ENCODE measurements around the gene KDM1A. TPM values are rescaled to one million over a fixed set of nuclear protein-coding genes. Genes with fewer than 3 reads are reported as not detected.

KDM1A gene
- total and polyA plus RNA-seq, 10 of the 15 experiments (the other 5 are each of a cell fraction or from before 2014, with no cell fraction given): 39.2 to 118 (median 98.9) TPM

- TF ChIP-seq ZNF384 (IDR thresholded peaks at IDR 0.05; ENCODE audit: borderline replicate concordance, low read depth, low read length): no peak
- TF ChIP-seq ZBTB11 (CRISPR knock-in tag; IDR thresholded peaks at IDR 0.05): no peak
- TF ChIP-seq ESRRA (IDR thresholded peaks at IDR 0.05; ENCODE audit: low read length): no peak
- no peak for TF ChIP-seq BACH1 (IDR thresholded peaks at IDR 0.05; ENCODE audit: borderline replicate concordance)
- TF ChIP-seq NRF1 (conservative IDR thresholded peaks at IDR 0.05; ENCODE audit: low read depth, low read length): no peak
These were observed 46.1 kb downstream of the KDM1A start (continued) for GRCh38 chr1:23065385-23065784.

GRCh38 chr1:23066075-23066474 lies 46.8 kb downstream of the KDM1A start:
- intact Hi-C loops (cut with micrococcal nuclease; ENCODE audit: unreplicated experiment): loop anchor here (5.0 kb wide), 1 partner anchor 89 kb away; no protein-coding TSS in a partner anchor
- H3K27ac ChIP-seq (ENCODE audit: control insufficient read depth, insufficient read depth): no peak overlapping the region
- ChIA-PET POLR2A (no interaction called here), CTCF (interaction anchor here (1.0 to 1.3 kb wide), 2 partner anchors 23 to 118 kb away, joined by 3 to 4 read pairs; no protein-coding TSS in a partner anchor), SMC1A (ENCODE audit: uncharacterized antibody, unreplicated experiment) (interaction anchor here (0.6 to 1.3 kb wide), 3 partner anchors 10 to 32 kb away, joined by 3 read pairs; no protein-coding TSS in a partner anchor), RAD21 (ENCODE audit: unreplicated experiment) (no interaction called here)
- no peaks in the 10 kb centered on the region for H4K20me1 ChIP-seq (ENCODE audit: control insufficient read depth, insufficient read depth)
- H3K27me3 ChIP-seq (replicated peaks in 1 of 2; ENCODE audit: control insufficient read depth in 2 of 2, insufficient read depth in 2 of 2, low read length in 1 of 2): no peaks in the 10 kb centered on the region
- H3K9me3 ChIP-seq (replicated peaks; ENCODE audit: control insufficient read depth, insufficient read depth, low read length): no peaks in the 10 kb centered on the region
- H3K4me2 ChIP-seq (ENCODE audit: control insufficient read depth, insufficient read depth): no peak overlapping the region
- no peak overlapping the region for H2AFZ ChIP-seq (ENCODE audit: control insufficient read depth, low read depth, low read length)
- H3K79me2 ChIP-seq (ENCODE audit: control insufficient read depth, insufficient read depth, low read length): no peaks in the 10 kb centered on the region
- FAIRE-seq: no peak
- no peak for ATAC-seq
- WGBS (ENCODE audit: insufficient coverage, insufficient replicate concordance, low lambda C conversion rate, missing lambda C conversion rate): 95% methylated on average over 2 of the region's 2 CpGs
- no peak for DNase-seq (ENCODE audit: low read depth, low spot score)
- H3K4me3 ChIP-seq: no peak overlapping the region
- H3K9ac ChIP-seq (ENCODE audit: control insufficient read depth, insufficient read depth, low read length): no peak overlapping the region
- in situ Hi-C loops (cut with MboI): no loop called here
- peaks cover 10 to 36% of the 10 kb centered on the region in 2 experiments for H3K36me3 ChIP-seq (ENCODE audit: control insufficient read depth in 2 of 2, insufficient read depth in 2 of 2, low read length in 1 of 2)
- no peaks in the 10 kb centered on the region for H3K4me1 ChIP-seq (ENCODE audit: control insufficient read depth, insufficient read depth, low read length)
- BruUV-seq (replicated peaks): no TSS peak
- TF ChIP-seq SREBF2 (IDR thresholded peaks at IDR 0.05; ENCODE audit: low read length) (no peak), FOXM1 (IDR thresholded peaks at IDR 0.05; ENCODE audit: low read depth, low read length) (no peak), KAT2A (conservative IDR thresholded peaks at IDR 0.05; ENCODE audit: control insufficient read depth, low read depth, low read length) (no peak), RB1 (IDR thresholded peaks at IDR 0.05; ENCODE audit: borderline replicate concordance) (no peak), TARDBP (IDR thresholded peaks at IDR 0.05; ENCODE audit: borderline replicate concordance) (no peak), ZNF687 (IDR thresholded peaks at IDR 0.05) (no peak), HDGF (IDR thresholded peaks at IDR 0.05) (no peak), IKZF2 (IDR thresholded peaks at IDR 0.05) (no peak), SMAD5 (IDR thresholded peaks at IDR 0.05; ENCODE audit: low read depth) (no peak), MEF2B (IDR thresholded peaks at IDR 0.05; ENCODE audit: partially characterized antibody, poor library complexity, severe bottlenecking) (no peak), WRNIP1 (IDR thresholded peaks at IDR 0.05; ENCODE audit: borderline replicate concordance, low read depth, low read length) (no peak), ZNF207 (IDR thresholded peaks at IDR 0.05; ENCODE audit: borderline replicate concordance) (no peak), ZBED1 (IDR thresholded peaks at IDR 0.05; ENCODE audit: borderline replicate concordance) (no peak)

All from GM12878 (cell line).